Stimulated activated CD8-positive, alpha-beta memory T cell treated with anti-CD3 and anti-CD28 coated beads, Interleukin-7, amount 100 ng/mL, for 4 hours (primary cell): ENCODE data around the gene MOB3A.
"Not testable (repeated sequence)": the region's sequence is repeated elsewhere in the genome, so short reads cannot be mapped to it uniquely, and the experiment has no call there.

ENCODE experiments used
- DNase-seq, 2 donors: peaks; one replicate each; pipeline ENCODE4 v3.0.0-alpha.2; 2020; ENCODE audit warnings: low read depth in 2 of 2

MOB3A gene

DNA sequence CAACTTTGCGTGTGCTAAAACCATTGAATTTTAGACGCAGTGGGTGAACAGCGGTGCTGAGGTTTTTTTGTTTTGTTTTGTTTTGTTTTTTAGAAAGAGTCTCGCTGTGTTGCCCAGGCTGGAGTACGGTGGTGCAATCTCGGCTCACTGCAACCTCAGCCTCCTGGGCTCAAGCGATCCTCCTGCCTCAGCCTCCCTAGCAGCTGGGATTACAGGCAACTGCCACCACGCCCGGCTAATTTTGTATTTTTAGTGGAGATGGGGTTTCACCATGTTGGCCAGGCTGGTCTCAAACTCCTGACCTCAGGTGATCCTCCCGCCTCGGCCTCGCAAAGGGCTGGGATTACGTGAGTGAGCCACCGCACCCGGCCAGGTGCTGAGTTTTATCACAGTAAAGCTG is 61.9 kb downstream of the MOB3A start:
- DNase-seq = not testable (repeated sequence)

DNA sequence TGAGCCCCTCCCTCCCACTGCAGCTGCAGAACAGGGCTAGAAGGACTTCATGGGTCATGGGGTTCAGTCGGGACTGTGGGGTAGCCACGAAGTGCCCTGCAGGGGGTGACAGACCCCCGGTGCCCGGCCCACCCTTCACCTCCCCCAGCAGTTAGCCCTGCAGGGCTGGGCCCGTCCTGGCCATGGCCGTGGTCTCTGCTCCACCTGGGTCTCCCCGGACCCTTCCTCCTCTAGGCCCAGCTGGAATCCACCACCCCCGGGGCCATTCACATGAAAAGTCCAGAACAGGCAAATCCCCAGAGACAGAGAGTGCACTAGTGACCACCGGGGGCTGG is 62.3 kb downstream of the MOB3A start:
- no peak for DNase-seq

DNA sequence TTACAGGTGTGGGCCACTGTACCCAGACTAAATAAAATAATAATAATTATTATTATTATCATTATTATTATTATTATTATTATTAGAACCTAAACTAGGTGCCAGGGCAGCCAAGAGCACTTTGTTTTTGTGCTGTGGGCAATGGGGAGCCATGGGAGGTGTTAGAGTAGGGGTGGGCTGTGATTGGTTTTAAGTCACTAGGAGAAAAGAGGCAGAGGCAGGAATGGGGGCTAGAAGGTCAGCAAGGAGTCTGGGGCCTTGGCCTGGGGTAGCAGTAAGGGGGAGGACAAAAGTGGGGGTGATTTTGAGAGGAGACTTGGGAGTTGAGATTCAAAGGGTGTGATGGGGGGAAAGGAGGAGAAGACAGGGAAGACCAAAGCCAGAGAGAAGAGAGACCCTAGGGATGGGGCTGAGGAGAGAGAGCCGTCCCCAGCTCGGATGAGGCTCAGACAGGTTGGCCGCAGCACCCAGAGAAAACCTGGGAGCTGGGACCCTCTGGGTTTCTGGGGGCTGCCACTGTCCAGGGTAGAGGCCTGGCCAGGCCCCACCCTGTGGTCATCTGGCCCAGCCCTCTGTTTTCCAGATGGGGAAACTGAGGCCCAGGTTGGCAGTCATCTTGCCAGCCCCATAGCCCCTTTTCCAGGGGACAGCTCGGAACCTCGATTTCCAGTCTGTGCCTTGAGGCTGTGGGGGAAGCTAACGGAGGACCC is 62.9 kb downstream of the MOB3A start:
- DNase-seq = no peak

DNA sequence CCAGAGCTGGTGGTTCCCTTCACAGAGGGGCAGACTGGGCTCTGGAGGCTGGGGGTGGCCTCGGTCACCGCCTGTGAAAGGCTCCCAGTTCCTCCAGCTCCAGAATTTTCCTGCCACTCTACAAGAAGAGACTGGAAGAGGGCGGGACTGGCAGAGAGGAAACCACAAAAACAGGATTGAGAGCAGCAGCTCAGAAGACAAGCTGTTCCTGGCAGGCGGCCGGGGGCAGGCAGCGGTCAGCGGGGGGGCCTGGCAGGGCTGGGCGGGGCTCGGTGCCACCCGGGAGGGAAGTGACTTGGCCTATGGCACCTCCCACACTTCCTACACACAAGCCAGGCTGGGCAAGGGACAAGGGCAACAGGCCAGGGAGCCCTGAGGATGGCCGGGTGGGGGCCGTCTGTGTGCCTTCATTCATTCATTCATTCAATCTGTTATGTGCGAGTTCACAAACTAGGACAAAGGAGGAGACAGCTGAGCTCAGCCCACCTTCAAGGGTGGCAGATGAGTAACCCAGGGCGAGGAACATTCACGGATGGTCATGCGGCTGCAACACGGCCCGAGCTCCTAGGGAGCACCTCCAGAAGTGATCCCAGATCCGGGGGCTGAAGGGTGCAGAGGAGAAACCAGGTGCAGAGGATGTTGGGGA is 63.7 kb downstream of the MOB3A start:
- DNase-seq = no peak

DNA sequence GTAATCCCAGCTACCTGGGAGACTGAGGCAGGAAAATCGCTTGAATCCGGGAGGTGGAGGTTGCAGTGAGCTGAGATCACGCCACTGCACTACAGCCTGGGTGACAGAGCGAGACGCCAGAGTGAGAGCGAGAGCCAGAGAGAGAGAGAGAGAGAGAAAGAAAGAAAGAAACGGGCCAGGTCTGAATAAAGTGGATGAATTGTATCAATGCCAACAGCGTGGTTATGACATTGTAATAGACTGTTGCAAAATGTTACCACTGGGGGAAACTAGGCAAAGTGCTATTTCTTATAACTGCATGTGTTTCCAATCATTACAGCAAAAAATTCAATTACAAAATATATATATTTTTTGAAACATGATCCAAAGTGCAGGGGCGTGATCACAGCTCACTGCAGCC is 68.8 kb downstream of the MOB3A start:
- no peak for DNase-seq

DNA sequence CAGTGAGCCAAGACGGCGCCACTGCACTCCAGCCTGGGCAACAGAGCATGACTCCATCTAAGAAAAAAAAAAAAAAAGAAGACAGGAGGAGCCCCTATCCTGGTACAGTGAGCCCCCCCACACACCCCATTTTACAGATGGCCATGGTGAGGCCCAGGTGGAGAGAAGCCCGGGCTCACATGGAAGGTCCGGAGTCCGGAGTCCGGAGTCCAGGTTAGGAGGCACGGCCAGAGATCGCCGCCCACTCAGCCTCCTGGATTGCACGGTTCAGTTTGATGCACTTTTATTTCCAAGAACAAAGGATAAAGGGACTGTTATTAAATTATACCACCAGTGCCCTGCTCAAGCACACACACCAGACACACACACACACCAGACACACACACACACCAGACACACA is 69.4 kb downstream of the MOB3A start:
- no peak for DNase-seq

DNA sequence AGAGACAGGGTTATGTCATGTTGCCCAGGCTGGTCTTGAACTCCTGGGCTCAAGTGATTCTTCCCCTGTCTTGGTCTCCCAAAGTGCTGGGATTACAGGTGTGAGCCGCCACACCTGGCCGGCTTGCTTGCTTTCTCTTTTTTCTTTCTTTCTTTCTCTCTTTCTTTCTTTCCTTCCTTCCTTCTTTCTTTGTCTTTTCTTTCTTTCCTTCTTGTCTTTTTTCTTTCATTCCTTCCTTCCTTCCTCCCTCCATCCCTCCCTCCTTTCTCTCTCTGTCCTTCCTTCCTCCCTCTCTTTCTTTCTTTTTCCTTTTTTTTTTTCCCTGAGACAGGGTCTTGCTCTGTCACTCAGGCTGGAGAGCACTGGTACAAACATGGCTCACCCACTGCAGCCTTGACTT is 73.8 kb downstream of the MOB3A start:
- DNase-seq = no peak

DNA sequence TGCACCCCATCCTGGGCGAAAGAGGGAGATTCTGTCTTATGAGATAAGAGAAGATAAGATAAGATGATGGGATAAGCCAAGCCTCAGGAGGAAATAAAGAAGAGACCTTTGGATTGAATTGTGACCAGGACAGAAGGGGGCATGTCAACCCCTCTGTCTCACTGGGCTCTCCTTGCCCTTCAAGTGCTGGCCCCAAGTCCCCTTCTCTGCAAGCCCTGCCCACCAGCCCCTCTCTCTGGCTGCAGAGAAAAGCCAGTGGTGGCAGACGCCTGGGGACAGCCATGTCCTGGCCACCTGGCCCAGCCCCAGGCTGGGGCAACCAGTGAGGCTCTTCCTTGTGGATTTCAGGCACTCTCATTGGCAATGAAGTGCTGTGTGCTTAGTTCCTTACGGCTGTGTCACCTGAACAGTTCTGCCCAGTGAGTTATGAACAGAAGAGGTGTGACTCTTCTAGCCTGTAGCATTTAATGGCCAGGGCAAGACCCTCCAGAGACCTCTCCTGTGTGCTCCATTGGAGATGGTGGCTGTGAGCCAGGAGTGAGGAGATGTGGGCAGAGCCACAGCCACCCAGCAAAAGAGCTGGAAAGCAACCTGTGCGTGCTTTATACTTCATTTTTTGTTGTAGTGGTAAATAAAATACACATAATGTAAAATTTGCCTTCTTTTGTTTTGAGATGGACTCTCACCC is 74.5 kb downstream of the MOB3A start:
- no peak for DNase-seq
